Retinal pigment epithelial cell (primary cell): Measurements from ENCODE around the gene KY.
A peak's percentile ranks its signal among the peaks of the same experiment; 100 is the strongest.

Experiments used
- DNase-seq: peaks from one replicate; pipeline ENCODE4 v3.0.0-alpha.2; 2010; ENCODE audit warnings: low read depth
- H3K4me3 ChIP-seq: 2 replicates; pipeline ENCODE4 v1.5.1; 2011; ENCODE audit warnings: mild to moderate bottlenecking, low read length, control low read depth, moderate library complexity
- CTCF ChIP-seq: conservative IDR thresholded peaks from 2 replicates; pipeline ENCODE4 v1.5.1; 2011; ENCODE audit warnings: low read depth, low read length, control low read depth, inconsistent platforms

The KY gene

GRCh38 chr3:134651347-134652041, 672 bp upstream of the KY start:
- no peak for DNase-seq
- TF ChIP-seq CTCF, result no peak
- peak overlapping the region; percentile 49 for H3K4me3 ChIP-seq

GRCh38 chr3:134649106-134649705, 1.6 kb downstream of the KY start:
- no peak for TF ChIP-seq CTCF
- DNase-seq, result no peak
- H3K4me3 ChIP-seq, result no peak overlapping the region

- no peak for DNase-seq
- no peak overlapping the region for H3K4me3 ChIP-seq
- TF ChIP-seq CTCF, result no peak
Measured at GRCh38 chr3:134647902-134648760, 2.7 kb downstream of the KY start.

GRCh38 chr3:134646086-134646485, 4.7 kb downstream of the KY start:
- DNase-seq, result no peak
- H3K4me3 ChIP-seq, result no peak overlapping the region
- TF ChIP-seq CTCF, result no peak

GRCh38 chr3:134645515-134645914, 5.3 kb downstream of the KY start:
- H3K4me3 ChIP-seq, result no peak overlapping the region
- TF ChIP-seq CTCF, result no peak
- no peak for DNase-seq

GRCh38 chr3:134644731-134645514, 5.9 kb downstream of the KY start:
- H3K4me3 ChIP-seq, result no peak overlapping the region
- no peak for DNase-seq
- TF ChIP-seq CTCF, result no peak
